GM12878 (cell line): ENCODE data around the gene C1orf74. TPM values are rescaled to one million over a fixed set of nuclear protein-coding genes. Genes with fewer than 3 reads are reported as not detected.

Source experiments
- ATAC-seq: fragments of 200-7000 bp; cut with Tn5 transposase; 3 replicates; pipeline ENCODE4 v1.9.1; 2020; ENCODE audit warnings: mild to moderate bottlenecking, moderate library complexity
- BruUV-seq: library from RNA; stranded (reverse); fragments of 400-500 nt; replicated peaks from 2 replicates; lab custom pipeline; 2021; lab: Mats Ljungman, UMichigan
- CTCF ChIA-PET: fragments of 300-600 bp; sonication (Branson Sonifier 250); formaldehyde crosslinking; extraction: SDS; loops from one replicate; lab custom pipeline; 2021; ENCODE audit warnings: inconsistent platforms; lab: Yijun Ruan, JAX
- POLR2A ChIA-PET: fragments of 350-600 bp; formaldehyde crosslinking; extraction: SDS; loops from one replicate; lab custom pipeline; 2021; ENCODE audit warnings: inconsistent platforms; lab: Charles Lee
- RAD21 ChIA-PET: fragments of 300-600 bp; sonication (Branson Sonifier 250); formaldehyde crosslinking; loops from one replicate; lab custom pipeline; 2023; ENCODE audit warnings: antibody characterized with exemption; ENCODE audit not compliant: unreplicated experiment; lab: Charles Lee
- SMC1A ChIA-PET: fragments of 300-600 bp; sonication (Branson Sonifier 250); formaldehyde crosslinking; loops from one replicate; lab custom pipeline; 2023; ENCODE audit not compliant: unreplicated experiment, uncharacterized antibody; lab: Charles Lee
- DNase-seq: peaks from one replicate; pipeline ENCODE4 v3.0.0-alpha.2; 2011; ENCODE audit warnings: low read depth, low spot score
- FAIRE-seq: peaks from 3 replicates; lab custom pipeline; 2011; peaks lifted over from hg19 to GRCh38; lab: Jason Lieb, UNC
- H2AFZ ChIP-seq: 2 replicates; pipeline ENCODE4 v1.6.0; 2011; ENCODE audit warnings: low read depth, low read length, control low read depth; ENCODE audit not compliant: control insufficient read depth
- H3K27ac ChIP-seq: 2 replicates; pipeline ENCODE4 v1.5.1; 2011; ENCODE audit warnings: control low read depth; ENCODE audit not compliant: control insufficient read depth, insufficient read depth
- H3K27me3 ChIP-seq, 2 experiments: replicated peaks in 1 of 2; 2 replicates each; pipeline versions ENCODE4 v1.6.0 to v1.6.1; 2011; ENCODE audit warnings: low read length in 1 of 2; ENCODE audit not compliant: control insufficient read depth in 2 of 2, insufficient read depth in 2 of 2
- H3K36me3 ChIP-seq, 2 experiments: 2 replicates each; pipeline ENCODE4 v1.5.1; 2011; ENCODE audit warnings: low read length in 1 of 2; ENCODE audit not compliant: control insufficient read depth in 2 of 2, insufficient read depth in 2 of 2
- H3K4me1 ChIP-seq: 2 replicates; pipeline ENCODE4 v1.6.1; 2011; ENCODE audit warnings: mild to moderate bottlenecking, low read length, moderate library complexity, mixed read lengths; ENCODE audit not compliant: control insufficient read depth, insufficient read depth
- H3K4me2 ChIP-seq: 2 replicates; pipeline ENCODE4 v1.6.0; 2011; ENCODE audit warnings: control low read depth; ENCODE audit not compliant: control insufficient read depth, insufficient read depth
- H3K4me3 ChIP-seq: fragments of 200-600 bp; sonication (generic); 2 replicates; pipeline ENCODE4 v1.5.1; 2016
- H3K79me2 ChIP-seq: 2 replicates; pipeline ENCODE4 v1.6.0; 2011; ENCODE audit warnings: low read length; ENCODE audit not compliant: control insufficient read depth, insufficient read depth
- H3K9ac ChIP-seq: 2 replicates; pipeline ENCODE4 v1.8.0; 2011; ENCODE audit warnings: low read length, control low read depth, mixed read lengths; ENCODE audit not compliant: control insufficient read depth, insufficient read depth
- H3K9me3 ChIP-seq: replicated peaks from 3 replicates; pipeline ENCODE4 v1.5.1; 2011; ENCODE audit warnings: mild to moderate bottlenecking, low read length; ENCODE audit not compliant: control insufficient read depth, insufficient read depth
- H4K20me1 ChIP-seq: 2 replicates; pipeline ENCODE4 v1.6.0; 2011; ENCODE audit not compliant: control insufficient read depth, insufficient read depth
- BACH1 ChIP-seq: fragments of 450-650 bp; IDR thresholded peaks from 2 replicates; pipeline ENCODE4 v1.6.1; 2017; ENCODE audit warnings: mild to moderate bottlenecking, borderline replicate concordance
- BHLHE40 ChIP-seq, 2 experiments: fragments of 450-650 bp in 1 of 2; IDR thresholded peaks; 2 replicates each; pipeline ENCODE4 v1.6.1; 2011 to 2017; ENCODE audit warnings: low read depth in 2 of 2, borderline replicate concordance in 1 of 2, improper control_type of control experiment in 1 of 2, low read length in 1 of 2, mild to moderate bottlenecking in 1 of 2
- EED ChIP-seq: sonication (generic); IDR thresholded peaks from 2 replicates; pipeline ENCODE4 v1.6.1; 2016; ENCODE audit warnings: antibody characterized with exemption, low read depth
- IKZF1 ChIP-seq: fragments of 450-650 bp; conservative IDR thresholded peaks from 2 replicates; pipeline ENCODE4 v1.6.1; 2017; ENCODE audit warnings: antibody characterized with exemption, mild to moderate bottlenecking
- IKZF2 ChIP-seq, 2 experiments: fragments of 450-650 bp; IDR thresholded peaks; 2 replicates each; pipeline ENCODE4 v1.6.1; 2017; ENCODE audit warnings: mild to moderate bottlenecking in 2 of 2, moderate library complexity in 2 of 2
- MTA2 ChIP-seq: fragments of 450-650 bp; IDR thresholded peaks from 2 replicates; pipeline ENCODE4 v1.6.1; 2016; ENCODE audit warnings: low read depth, mild to moderate bottlenecking, moderate library complexity
- MYC ChIP-seq: IDR thresholded peaks from 2 replicates; pipeline ENCODE4 v1.6.1; 2011; ENCODE audit warnings: mild to moderate bottlenecking, low read length, moderate library complexity, inconsistent platforms; ENCODE audit not compliant: insufficient read depth, insufficient replicate concordance, insufficient read length, severe bottlenecking
- NFIC ChIP-seq: IDR thresholded peaks from 2 replicates; pipeline ENCODE4 v1.6.1; 2012; ENCODE audit warnings: low read depth, mild to moderate bottlenecking, inconsistent platforms, low read length, moderate library complexity
- RUNX3 ChIP-seq: IDR thresholded peaks from 2 replicates; pipeline ENCODE4 v1.6.1; 2012; ENCODE audit warnings: low read length, inconsistent platforms
- SREBF1 ChIP-seq: IDR thresholded peaks from 2 replicates; pipeline ENCODE4 v1.6.1; 2012; ENCODE audit warnings: mild to moderate bottlenecking, low read length
- STAT3 ChIP-seq: IDR thresholded peaks from 2 replicates; pipeline ENCODE4 v1.6.1; 2011; ENCODE audit warnings: low read depth, low read length, improper control_type of control experiment
- TARDBP ChIP-seq: IDR thresholded peaks from 2 replicates; pipeline ENCODE4 v1.6.1; 2016; ENCODE audit warnings: borderline replicate concordance
- WGBS: methylation state at CpG from one replicate; pipeline ENCODE4 v1.1.6; 2016; ENCODE audit warnings: low lambda C conversion rate; ENCODE audit not compliant: insufficient replicate concordance, insufficient coverage; ENCODE audit errors: missing lambda C conversion rate; 5-methylcytosine and 5-hydroxymethylcytosine counted together
- in situ Hi-C: fragments of 300-500 bp; cut with MboI; formaldehyde crosslinking; loops from 9 replicates; pipeline ENCODE4 v1.14.3; 2018; ENCODE audit warnings: mixed read lengths
- intact Hi-C: fragments of 100-400 bp; cut with micrococcal nuclease; formaldehyde crosslinking; loops from one replicate; pipeline ENCODE4 v1.14.2; 2022; ENCODE audit not compliant: unreplicated experiment
- polyA plus RNA-seq, 11 experiments: library from polyadenylated mRNA; depleted of rRNA in 4 of 11; unstranded in 6 of 11; stranded (reverse) in 5 of 11; fragments of >200 nt; fragmentation: Nextera tagmentation in 4 of 11; fragmentation: Illumina TruSeq in 1 of 11; extraction: Ambion mirVana in 4 of 11; extraction: Trizol in 1 of 11; gene quantifications; 1 replicate in 1 of 11; 2 replicates in 10 of 11; pipeline versions ENCODE4 v1.2.1 to v1.2.3, GENCODE V29; 2011 to 2016; ENCODE audit warnings: inconsistent platforms in 2 of 11, missing spikeins in 2 of 11, low read depth in 1 of 11
- total RNA-seq, 4 experiments: library from RNA; depleted of rRNA in 3 of 4; stranded (reverse); fragments of >200 nt in 3 of 4; fragmentation: Illumina TruSeq in 1 of 4; extraction: Trizol in 1 of 4; gene quantifications; 2 replicates each; pipeline versions ENCODE4 v1.2.1 to v1.2.3, GENCODE V29; 2013 to 2021
- TF ChIP-seq, protein P1 (sequence below): IDR thresholded peaks from 2 replicates; pipeline ENCODE4 v1.6.1; 2012; ENCODE audit warnings: low read depth, low read length, improper control_type of control experiment

Gene C1orf74
- total and polyA plus RNA-seq, 10 of the 15 experiments (the other 5 are each of a cell fraction or from before 2014, with no cell fraction given), result 3.1 to 5.5 (median 3.6) TPM

GRCh38 chr1:209736490-209737117 is 47.8 kb downstream of the C1orf74 start (continued):
- TF ChIP-seq TARDBP, result no peak

- DNase-seq, result no peak
- ChIA-PET RAD21 (interaction anchor here (0.9 kb wide), 1 partner anchor 7 kb away, joined by 3 read pairs; no protein-coding TSS in a partner anchor), CTCF (interaction anchor here (0.9 to 1.7 kb wide), 5 partner anchors 12 to 167 kb away, joined by 3 to 7 read pairs (median 4); partner anchors contain the start of gene TRAF3IP3), POLR2A (no interaction called here), SMC1A (interaction anchor here (0.9 to 1.4 kb wide), 5 partner anchors 8 to 40 kb away, joined by 3 to 13 read pairs (median 3); partner anchors contain the start of gene HSD11B1)
- Histone ChIP-seq H3K79me2 (no peaks in the 10 kb centered on the region), H3K4me2 (no peak overlapping the region), H3K9ac (no peak overlapping the region), H4K20me1 (no peaks in the 10 kb centered on the region), H3K4me1 (no peaks in the 10 kb centered on the region; the same call in 1 of the 2 replicates), H3K9me3 (no peaks in the 10 kb centered on the region; the same call in 2 of the 3 replicates), H3K4me3 (no peak overlapping the region), H3K27ac (no peak overlapping the region), H3K27me3 (no peaks in the 10 kb centered on the region), H2AFZ (no peak overlapping the region), H3K36me3 (no peaks in the 10 kb centered on the region)
- WGBS, result 32% methylated on average over 3 of the region's 3 CpGs
- BruUV-seq, result no TSS peak
- intact Hi-C loops (no loop called here), in situ Hi-C loops (no loop called here)
- no peak for FAIRE-seq
- ATAC-seq, result no peak
- no peak for TF ChIP-seq BHLHE40 (IDR thresholded peaks at IDR 0.05; ENCODE audit: borderline replicate concordance in 1 of 2, low read depth in 2 of 2, low read length in 1 of 2)
- peak; percentile 52; the same call in 1 of the 2 replicates for TF ChIP-seq NFIC
- no peak for TF ChIP-seq SREBF1
- TF ChIP-seq, protein P1, sequence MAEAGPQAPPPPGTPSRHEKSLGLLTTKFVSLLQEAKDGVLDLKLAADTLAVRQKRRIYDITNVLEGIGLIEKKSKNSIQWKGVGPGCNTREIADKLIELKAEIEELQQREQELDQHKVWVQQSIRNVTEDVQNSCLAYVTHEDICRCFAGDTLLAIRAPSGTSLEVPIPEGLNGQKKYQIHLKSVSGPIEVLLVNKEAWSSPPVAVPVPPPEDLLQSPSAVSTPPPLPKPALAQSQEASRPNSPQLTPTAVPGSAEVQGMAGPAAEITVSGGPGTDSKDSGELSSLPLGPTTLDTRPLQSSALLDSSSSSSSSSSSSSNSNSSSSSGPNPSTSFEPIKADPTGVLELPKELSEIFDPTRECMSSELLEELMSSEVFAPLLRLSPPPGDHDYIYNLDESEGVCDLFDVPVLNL, result no peak
- 0 out of 2 replicates have a peak, but pooled peaks have one; percentile 27 for TF ChIP-seq EED
- 0 out of 2 replicates have a peak, but pooled peaks have one; percentile 24 for TF ChIP-seq MTA2
- TF ChIP-seq RUNX3, result peak; percentile 30
- TF ChIP-seq IKZF1, result peak; percentile 82
- TF ChIP-seq MYC, result no peak
- peak; percentile 72 to 80; a peak in 3 of 4 replicates for TF ChIP-seq IKZF2 (IDR thresholded peaks at IDR 0.05)
- no peak for TF ChIP-seq BACH1
- TF ChIP-seq STAT3, result no peak
These were observed 50.8 kb downstream of the C1orf74 start for GRCh38 chr1:209733409-209734192.
